DMS53 (cell line): ENCODE results near the gene FNDC3B.
A peak's percentile ranks its signal among the peaks of the same experiment; 100 is the strongest.

Experiments
- DNase-seq: peaks from one replicate; lab custom pipeline; 2025; lab: John Stamatoyannopoulos, UW

Gene FNDC3B

DNA sequence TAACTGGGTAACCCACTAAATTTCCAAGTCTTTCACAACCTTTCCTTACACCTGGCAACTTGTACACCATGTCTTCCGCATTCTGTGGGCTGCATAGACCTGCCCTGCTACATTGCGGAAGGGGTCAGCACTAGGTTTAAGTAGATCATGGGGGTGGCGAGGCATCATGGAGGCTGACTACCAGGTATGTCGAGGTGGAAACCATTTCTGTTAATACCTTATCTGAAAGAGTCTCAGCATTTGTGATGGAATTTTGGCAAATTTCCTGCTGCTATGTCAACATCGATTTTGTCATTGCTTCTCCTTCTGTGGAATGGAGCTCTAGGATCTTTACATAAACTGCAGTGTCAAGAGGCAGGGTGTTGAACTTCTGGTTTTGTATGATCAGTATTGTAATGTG is 221.7 kb downstream of the FNDC3B start:
- no peak for DNase-seq

DNA sequence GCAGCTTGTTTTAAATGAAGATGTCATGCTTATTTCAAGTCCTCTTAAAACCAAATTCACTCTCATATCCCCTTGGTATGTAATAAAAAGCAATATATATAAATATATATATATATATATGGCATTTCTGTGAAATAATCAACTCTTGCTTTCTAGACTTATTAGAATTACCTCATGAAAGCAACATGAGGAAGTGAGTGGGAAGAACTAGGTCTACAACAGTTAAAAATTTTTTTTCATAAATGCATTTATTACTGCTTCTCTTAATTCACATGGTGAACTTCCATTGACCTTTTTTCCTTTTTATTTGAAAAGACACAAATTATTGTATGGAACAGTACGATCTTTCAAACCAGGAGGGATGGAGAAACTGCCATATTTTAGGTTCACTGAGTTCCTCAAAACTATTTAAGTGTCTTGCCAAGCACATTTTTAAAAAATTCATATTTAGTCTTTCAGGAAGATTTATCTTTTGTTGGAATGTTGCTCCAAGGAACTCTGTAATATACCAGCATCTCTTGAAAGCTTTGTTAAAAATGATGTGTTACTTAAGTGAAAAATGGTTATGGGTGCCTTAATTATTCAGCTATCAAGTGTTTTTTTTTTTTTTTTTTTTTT is 223.7 kb downstream of the FNDC3B start:
- no peak for DNase-seq

DNA sequence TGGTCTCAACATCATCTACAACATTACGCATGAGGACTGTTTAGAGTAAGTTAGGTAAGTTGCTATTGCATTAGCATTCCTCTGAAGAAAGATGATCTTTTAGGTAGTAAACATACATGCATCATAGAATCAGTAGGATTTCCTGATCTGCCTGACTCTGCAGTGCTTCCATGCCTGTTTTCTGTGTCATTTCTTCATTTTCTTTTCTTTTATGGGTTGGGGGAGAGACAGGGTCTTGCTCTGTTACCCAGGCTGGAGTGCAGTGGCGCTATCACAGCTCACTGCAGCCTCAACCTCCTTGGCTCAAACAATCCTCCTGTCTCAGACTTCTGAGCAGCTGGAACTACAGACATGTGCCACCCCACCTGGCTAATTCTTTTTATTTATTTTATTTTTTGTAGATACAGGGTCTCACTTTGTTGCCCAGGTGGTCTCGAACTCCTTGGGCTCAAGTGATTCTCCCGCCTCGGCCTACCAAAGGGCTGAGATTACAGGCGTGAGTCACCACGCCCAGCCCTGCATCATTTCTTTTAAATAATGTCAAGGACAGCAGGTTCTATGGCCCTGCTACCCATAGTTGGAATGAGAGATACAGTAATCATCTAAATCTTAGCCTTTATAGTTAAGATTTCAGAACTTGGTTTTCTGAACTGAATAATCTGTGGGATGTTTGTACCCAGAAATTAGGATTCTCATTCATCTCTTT is 224.6 kb downstream of the FNDC3B start:
- no peak for DNase-seq

DNA sequence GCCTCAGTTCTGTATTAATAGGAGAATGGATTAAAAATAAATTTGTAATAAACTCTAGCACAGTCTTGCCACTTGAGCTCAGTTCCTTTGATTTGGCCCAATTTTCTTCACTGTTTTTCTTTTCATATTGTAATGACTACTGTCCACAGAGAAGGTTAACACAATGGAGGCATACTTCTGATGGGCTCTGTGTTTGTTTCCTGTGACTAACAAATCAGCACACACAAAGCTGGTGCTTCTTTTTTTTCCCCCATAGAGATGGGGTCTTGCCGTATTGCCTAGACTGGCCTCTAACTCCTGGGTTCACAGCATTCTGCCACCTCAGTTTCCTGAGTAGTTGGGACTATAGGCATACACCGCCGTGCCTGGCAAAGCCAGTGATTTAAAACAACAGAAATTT is 226.7 kb downstream of the FNDC3B start:
- no peak for DNase-seq

DNA sequence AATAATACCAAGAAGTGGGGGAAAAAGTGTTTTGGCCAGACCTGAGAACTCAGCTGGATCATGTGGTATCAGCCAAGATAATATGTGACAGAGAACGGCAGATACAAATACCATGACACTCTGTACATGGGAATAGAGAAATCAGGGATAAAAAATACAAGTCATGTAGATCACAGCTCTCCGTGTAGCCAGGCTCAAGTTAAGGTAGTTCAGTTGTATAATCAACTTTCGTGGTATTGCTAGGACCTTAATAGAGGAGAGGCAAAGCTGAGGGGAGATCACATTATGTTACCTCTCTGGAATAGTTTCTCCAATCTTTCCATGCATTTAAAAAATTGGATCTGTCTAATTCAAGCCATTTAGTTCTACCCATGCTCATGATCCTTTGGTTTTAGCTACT is 229.0 kb downstream of the FNDC3B start:
- no peak for DNase-seq

DNA sequence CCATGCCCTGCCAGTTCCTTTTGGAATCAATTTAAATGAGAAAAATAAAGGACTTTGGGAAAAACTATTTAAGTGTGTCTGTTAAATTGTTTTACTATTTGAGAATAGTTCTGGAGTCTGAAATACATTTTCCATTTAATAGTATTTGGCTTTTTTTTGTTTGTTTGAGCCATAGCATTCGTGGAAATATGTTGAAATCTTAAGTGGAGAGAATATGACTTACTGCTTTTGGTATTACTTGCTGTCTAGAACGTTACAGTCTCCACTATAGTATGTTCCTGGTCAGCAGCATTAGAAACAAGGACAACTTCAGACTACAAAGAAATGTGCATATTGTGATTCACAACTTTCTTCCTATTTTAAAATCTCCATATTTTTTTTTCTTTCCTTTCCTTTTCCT is 229.5 kb downstream of the FNDC3B start:
- no peak for DNase-seq

DNA sequence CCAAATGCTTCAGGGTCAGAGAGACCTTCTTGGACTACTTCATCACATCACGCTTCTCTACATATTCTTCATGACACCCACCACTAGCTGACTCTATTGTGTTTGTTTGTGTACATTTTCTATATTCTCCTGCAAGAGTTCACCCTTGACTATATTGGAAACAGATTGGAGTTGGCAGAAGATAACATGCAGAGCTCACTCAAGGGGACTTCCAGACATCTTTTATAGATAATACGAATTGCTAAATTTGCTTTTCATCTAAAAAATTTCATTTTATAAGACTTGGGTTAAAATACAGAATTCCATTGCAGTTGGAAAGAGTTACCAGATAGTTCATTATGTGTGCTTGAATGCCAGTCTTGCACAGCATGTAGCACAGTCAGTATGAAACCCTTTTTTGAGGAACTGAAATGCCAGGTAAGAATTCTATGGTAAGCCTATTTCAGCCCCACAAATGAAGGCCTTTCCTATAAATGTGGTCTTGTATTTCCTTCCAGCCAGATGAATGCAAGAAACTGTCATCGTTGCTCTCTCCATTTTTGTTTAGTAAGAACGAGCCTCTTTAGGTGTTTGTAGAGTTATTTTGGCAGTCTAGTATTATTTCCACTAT is 231.3 kb downstream of the FNDC3B start:
- no peak for DNase-seq

DNA sequence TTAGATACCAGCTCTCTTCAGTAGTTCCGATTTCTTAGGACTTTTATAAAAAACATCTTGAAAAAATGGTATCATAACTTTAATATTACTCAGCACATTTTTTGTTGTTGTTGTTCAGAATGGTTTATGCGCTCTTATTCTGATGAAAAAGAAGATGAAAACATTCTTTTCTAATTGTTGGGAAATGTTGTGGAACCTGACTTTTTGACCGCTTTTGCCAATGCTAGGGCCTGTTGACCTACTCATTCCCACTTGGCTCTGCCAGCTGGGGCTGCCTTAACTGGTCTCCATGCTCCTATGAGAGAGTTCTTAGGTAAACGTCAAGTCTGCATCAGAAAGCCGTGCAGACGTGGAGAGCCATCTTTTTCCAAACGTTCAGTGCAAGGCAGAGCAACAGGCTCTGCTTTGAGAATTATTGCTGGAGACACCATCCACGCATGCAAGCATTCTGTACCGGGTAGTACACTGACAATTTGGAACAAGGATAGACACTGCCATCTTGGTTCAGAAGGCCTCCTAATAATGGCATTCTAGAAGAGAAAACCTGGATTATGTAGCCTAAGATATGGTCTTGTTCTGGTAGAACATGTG is 232.1 kb downstream of the FNDC3B start:
- no peak for DNase-seq

DNA sequence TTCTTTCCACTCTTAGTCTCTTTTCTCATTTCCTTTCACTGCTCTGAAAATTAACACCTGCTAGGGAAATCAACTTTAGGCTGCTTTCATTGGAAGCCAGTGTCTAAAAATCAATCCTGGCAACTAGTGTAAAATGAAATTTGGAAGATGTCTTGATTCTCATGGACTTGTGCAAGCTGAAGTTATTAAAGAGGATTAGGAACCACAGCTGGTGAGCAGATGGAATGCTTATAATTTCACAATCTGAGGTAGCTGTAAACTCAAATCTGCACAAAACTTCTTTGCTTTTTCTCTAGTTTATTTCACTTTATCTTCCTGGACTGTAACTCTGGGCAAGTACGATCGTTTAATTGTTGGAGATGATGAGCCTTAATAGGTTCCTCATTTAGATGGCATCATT is 233.3 kb downstream of the FNDC3B start:
- DNase-seq, result no peak

DNA sequence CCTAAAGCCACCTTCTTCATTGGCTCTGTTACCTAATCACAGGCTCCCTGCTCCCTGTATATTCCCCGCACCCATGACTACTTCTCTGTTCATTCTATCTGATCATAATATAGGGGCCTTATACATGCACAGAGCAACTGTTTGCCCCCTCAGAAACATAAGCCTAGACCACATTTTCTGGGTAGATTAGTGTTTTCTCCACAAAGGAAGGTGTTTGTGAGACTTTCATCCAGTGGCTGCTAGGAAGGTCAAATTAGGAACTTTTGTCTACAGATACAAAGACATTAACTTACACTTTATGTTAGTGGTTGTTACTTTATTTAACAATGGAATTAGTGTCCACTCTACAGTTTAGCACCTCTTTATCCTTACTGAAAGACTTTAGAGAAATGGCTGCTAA is 234.0 kb downstream of the FNDC3B start:
- no peak for DNase-seq

DNA sequence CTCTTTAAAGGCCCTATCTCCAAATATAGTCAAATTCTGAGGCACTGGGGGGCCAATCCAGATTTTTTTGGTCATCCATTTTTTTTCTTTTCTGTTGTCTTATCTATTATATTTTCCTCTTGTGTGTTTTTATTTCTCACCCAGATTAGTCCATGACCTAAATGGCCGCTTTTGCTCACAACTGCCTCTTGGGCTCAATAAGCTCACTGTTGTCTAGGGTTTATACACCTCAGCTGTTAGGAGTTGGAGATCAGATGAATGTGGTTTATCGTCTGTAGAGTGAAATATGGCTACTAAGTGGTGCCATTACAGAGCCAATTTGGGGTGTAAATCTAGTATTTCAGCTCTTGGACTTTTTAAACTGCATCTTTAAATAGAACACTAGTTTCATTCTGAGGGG is 235.5 kb downstream of the FNDC3B start:
- no peak for DNase-seq

DNA sequence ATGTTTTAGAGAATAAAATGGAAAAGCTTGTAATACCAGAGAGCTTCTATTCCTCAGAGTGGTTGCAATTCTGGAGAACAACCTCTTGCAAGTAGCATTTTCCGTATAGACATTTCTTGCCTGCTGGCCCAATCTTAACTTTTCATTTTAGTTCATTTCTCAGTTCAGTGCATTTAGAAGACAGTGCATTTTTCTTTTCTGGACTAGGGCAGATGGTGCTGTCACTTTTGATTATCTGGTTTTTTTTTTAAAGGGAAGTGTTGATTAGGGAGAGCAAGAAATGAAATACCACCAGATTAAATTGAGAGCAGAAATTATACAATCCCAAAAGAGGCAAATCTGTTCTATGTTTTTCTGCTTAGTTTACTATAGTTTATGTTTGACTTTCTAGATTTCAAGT is 236.2 kb downstream of the FNDC3B start:
- no peak for DNase-seq

DNA sequence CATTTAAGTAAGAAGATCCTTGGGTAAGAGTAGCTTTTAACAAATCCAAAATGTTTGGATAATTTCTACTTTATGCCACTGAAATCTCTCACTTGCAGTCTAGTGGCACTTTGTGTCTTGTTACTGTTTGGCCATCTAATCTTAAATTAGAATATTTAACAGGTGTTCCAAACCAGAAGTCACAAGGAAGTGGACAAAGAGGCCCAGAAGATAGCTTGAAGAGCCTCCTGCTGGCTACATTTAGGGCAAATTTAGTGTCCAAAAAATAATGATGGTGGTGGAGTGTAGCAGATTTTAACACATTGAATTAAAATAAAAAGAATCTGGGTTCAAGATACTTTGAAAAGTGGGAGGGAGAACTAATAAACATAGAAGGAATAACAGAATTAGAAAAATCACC is 236.7 kb downstream of the FNDC3B start:
- DNase-seq, result no peak

DNA sequence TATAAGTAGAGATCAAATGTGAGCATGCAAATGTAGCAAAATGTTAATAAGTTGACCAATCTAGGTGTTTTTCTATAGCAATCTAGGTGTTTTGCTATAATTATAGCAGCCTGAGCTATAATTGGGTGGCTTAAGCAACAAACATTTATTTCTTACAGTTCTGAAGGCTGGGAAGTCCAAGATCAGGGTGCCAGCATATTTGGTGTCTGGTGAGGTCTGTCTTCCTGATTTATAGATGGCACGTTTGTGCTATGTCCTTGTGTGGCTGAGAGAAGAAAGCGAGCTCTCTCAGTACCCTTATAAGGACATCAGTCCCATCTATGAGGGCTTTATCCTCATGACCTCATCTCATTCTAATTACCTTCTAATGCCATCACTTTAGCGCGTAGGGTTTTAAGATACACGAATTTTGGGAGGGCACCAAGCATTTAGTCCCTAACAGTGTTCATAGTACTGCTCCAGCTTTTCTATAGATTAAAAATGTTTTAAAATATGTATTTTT is 237.8 kb downstream of the FNDC3B start:
- no peak for DNase-seq

DNA sequence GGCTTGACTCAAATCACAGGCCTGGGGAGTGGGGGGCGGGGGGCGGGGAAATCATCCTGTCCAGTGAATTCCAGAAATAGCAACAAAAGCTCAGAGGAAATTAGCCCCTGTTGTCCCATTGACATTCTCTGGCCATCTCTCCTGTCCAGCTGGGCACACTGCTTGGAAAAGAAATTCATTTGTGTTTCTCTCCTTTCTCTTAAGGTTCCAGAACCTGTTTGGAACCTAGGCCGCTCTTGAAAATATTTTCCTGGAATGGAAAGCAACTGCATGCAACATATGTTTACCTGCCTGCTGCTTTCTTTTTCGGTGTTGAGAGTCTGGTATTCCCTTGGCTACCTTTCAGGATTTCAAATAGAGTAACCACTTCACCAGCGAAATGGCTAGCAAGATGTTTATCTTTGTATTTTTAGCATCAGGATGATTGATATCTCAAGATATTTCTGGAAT is 239.8 kb downstream of the FNDC3B start:
- peak; percentile 14 for DNase-seq

DNA sequence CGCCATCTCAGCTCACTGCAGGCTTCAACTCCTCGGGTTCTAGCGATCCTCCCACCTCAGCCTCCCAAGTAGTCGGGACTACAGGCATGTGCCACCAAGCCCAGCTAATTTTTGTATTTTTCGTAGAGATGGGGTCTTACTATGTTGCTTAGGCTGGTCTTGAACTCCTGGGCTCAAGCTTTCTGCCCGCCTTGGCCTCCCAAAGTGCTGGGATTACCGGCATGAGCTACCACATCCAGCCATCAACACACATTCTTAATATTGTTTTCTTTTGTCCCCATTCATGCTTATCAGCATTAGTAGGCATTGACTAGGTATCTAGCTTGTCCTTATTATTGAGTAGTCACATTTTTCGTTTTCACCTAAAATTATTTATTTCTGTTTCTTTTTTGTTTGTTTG is 240.6 kb downstream of the FNDC3B start:
- DNase-seq, result no peak

DNA sequence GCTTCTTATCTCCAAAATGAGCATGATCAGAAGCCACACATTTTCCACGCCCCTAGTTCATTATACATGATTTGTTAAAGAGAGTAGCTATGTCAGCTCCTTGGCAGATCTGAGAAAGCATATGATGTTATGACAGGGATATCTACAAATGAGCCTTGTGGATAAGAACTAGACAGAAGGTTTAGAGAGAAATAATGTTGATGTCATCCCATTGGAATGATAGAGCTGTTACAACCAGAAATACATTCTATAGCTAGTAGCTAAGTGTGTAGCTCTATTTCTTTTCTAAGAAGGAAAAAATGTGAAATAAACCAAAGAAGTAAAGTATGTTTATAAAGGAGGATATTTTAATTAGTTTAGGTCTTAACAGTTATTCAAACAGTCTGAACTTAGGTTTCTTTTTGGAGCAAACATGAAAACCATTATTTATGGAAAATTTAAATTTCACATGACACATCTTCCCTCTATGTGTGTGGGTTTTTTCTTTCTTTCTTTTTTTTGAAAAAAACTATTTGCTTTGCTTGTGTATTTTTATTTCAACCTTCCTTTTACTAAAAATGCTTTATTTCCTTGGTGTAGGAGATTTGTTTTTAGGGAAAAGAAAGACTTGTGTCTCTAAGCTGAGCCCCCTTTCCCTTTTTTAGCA is 241.2 kb downstream of the FNDC3B start:
- no peak for DNase-seq

DNA sequence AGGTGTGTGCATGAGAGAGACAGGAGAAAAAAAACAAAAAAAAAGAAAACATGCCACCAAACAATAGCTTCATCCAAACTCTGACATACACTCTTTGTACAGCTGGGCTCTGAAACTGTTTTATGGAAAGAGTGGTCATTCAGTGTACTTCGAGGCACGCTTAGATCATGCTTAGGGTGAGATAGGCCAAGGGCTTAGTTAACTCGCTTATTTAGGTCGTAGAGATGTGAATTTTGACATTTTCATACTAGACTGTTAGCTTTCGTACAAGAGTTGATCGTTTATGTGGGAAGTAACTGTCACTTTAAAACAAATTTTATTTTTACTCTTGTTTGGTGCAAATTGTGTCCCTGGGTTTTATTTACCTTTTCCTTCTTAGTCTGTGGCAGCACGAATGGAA is 242.5 kb downstream of the FNDC3B start:
- DNase-seq, result no peak

DNA sequence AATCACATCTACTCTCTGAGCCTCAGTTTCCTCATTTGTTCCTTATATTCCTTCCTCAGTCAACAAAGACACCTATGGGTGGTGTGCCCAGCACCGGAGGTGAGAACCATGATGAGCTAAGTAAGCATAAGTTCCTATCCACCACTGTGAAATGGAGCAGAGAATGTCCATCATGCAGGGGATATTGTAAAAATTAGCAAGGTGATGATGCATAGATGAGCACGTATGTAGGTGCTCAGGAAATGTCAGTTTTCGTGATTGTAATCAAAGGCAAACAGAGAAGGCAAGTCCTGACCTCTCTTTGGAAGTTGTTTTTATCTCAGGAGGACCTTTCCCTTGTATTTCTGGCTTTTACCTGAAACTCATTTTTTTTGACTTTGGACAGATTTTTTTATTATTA is 243.5 kb downstream of the FNDC3B start:
- DNase-seq, result no peak

DNA sequence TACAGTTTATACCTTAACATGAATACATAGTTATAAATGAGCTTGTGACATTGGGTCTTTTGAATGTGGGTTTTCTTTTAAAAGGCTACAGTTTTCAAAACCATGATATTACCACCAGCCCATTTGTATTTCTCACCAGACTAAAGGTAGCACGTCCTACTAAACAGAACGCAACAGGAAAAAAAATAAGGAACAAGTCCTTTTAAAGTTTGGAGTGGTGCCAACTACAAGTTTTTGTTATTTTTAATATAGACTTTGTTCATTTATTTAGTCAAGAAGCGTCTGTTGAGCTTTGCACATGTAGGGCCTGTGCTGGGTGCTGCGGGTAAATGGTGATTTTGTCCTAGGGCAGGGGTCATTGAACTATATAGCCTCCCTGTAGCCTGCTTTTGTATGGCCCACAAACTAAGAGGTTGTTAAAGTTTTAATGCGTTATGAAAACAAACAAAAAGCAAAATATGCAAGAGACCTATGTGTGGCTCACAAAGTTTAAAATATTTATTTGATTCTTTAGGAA is 244.5 kb downstream of the FNDC3B start:
- no peak for DNase-seq

DNA sequence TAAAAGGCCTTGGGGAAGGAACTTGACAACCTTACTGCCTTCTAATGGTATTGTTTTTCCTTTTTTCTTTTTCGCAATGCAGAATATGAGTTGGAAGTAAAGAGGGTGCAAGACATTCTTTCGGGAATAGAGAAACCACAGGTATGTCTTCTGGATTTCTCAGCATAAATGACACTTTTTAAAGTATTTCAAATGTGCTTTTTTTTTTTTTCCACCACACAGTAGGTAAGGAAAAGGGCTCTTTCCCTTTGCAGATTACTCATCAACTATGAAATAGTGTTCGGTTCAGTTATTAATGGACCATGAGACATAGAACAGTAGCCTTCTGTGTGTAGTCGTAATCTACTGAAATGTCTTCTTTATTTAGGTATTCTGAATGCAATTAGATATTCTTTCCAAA is 246.5 kb downstream of the FNDC3B start:
- no peak for DNase-seq

DNA sequence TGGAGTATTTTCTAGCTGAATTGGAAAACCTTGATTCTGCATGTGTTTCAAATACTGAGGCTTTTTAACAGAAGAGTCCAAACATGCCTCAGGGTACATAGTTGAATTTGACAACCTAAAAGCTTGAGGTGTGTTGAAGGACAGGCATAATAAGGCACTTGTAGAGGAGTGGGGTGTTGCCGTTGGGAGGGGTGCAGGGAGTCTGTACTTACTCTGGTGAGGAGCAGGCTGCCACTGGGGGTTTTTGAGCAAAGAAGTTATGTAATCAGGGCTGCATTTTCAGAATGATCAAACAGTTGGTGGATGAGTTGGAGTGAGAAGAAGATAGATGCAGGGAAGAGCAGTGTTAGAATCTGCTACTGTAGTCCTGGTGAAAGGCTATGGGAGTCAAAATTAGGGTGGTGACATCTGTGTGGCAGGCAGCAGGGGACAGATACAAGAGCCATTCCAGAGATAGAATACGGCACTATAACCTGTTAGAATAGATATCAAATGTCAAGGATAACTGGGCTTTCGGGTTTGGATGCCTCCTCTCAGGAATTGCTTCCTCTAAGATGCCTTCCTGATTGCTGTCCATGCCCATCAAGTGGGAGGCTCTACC is 247.3 kb downstream of the FNDC3B start:
- DNase-seq, result no peak
